GM18511 (cell line): ENCODE results near the gene GGT7.

Experiments used
- ATAC-seq: cut with Tn5 transposase; IDR thresholded peaks from one replicate; pipeline ENCODE4 v1.9.1; 2021; ENCODE audit warnings: mild to moderate bottlenecking, moderate library complexity; ENCODE audit not compliant: unreplicated experiment

GGT7 gene

GRCh38 chr20:34797012-34797995, 75.4 kb downstream of the GGT7 start:
- ATAC-seq = no peak
